Upper lobe of left lung (tissue), 6 donors: ENCODE data around the gene ZNF608. TPM values are rescaled to one million over a fixed set of nuclear protein-coding genes. Genes with fewer than 3 reads are reported as not detected.

Experiments
- ATAC-seq, 2 donors: fragments of 200-7000 bp; cut with Tn5 transposase; one replicate each; pipeline ENCODE4 v1.9.1; 2022; ENCODE audit warnings: mild to moderate bottlenecking in 2 of 2, moderate library complexity in 2 of 2; ENCODE audit not compliant: low FRiP score in 2 of 2
- DNase-seq, 2 donors: peaks; one replicate each; pipeline ENCODE4 v3.0.0-alpha.2; 2019 to 2020
- H3K27ac ChIP-seq, 4 donors: fragments of 200-600 bp; sonication (generic); one replicate each; pipeline ENCODE4 v1.5.1; 2016 to 2019
- H3K27me3 ChIP-seq, 4 donors: fragments of 200-600 bp; sonication (generic); one replicate each; pipeline ENCODE4 v1.5.1; 2017 to 2019
- H3K36me3 ChIP-seq, 4 donors: fragments of 200-600 bp; sonication (generic); one replicate each; pipeline ENCODE4 v1.5.1; 2016 to 2019
- H3K4me1 ChIP-seq, 4 donors: fragments of 200-600 bp; sonication (generic); one replicate each; pipeline ENCODE4 v1.5.1; 2018 to 2019
- H3K4me3 ChIP-seq, 4 donors: fragments of 200-600 bp; sonication (generic); one replicate each; pipeline ENCODE4 v1.5.1; 2017 to 2019; ENCODE audit warnings: mild to moderate bottlenecking in 2 of 4, moderate library complexity in 1 of 4
- H3K9me3 ChIP-seq, 4 donors: fragments of 200-600 bp; sonication (generic); one replicate each; pipeline ENCODE4 v1.5.1; 2018 to 2019
- EP300 ChIP-seq, 4 donors: sonication (generic); formaldehyde crosslinking; IDR thresholded peaks; one replicate each; pipeline ENCODE4 v1.5.1; 2017; ENCODE audit warnings: antibody characterized with exemption in 4 of 4, control low read depth in 2 of 4
- POLR2A ChIP-seq, 4 donors: fragments of 450-650 bp; IDR thresholded peaks; one replicate each; pipeline ENCODE4 v1.5.1; 2016 to 2017; ENCODE audit warnings: antibody characterized with exemption in 4 of 4, mild to moderate bottlenecking in 2 of 4
- POLR2AphosphoS5 ChIP-seq, 2 donors: sonication (generic); formaldehyde crosslinking; IDR thresholded peaks; one replicate each; pipeline ENCODE4 v1.5.1; 2017; ENCODE audit warnings: antibody characterized with exemption in 2 of 2
- WGBS, 2 donors: methylation state at CpG; one replicate each; pipeline ENCODE4 v1.1.5; 2017 to 2018; 5-methylcytosine and 5-hydroxymethylcytosine counted together
- total RNA-seq, 6 donors: library from RNA; depleted of rRNA in 4 of 6; stranded (reverse); fragments of >200 nt in 4 of 6; gene quantifications; one replicate each; pipeline versions ENCODE4 v1.1.0 to v1.2.1, GENCODE V29; 2016 to 2021
- TF ChIP-seq, protein P1 (sequence below), 6 experiments: fragments of 450-650 bp in 4 of 6; fragments of 200-600 bp in 2 of 6; sonication (generic) in 2 of 6; IDR thresholded peaks; one replicate each; pipeline ENCODE4 v1.5.1; 2016 to 2019; ENCODE audit warnings: antibody characterized with exemption in 6 of 6
- donor health status: DM: no; HTN: no; CAD: no; lungs with moderate emphysema.
- donor health status: DM: no; HTN: yes; CAD: no; lungs with severe emphysema.

Gene ZNF608
- total RNA-seq, 6 donors from 2014 or later = 21.8 to 54.9 (median 41.7) TPM

DNA sequence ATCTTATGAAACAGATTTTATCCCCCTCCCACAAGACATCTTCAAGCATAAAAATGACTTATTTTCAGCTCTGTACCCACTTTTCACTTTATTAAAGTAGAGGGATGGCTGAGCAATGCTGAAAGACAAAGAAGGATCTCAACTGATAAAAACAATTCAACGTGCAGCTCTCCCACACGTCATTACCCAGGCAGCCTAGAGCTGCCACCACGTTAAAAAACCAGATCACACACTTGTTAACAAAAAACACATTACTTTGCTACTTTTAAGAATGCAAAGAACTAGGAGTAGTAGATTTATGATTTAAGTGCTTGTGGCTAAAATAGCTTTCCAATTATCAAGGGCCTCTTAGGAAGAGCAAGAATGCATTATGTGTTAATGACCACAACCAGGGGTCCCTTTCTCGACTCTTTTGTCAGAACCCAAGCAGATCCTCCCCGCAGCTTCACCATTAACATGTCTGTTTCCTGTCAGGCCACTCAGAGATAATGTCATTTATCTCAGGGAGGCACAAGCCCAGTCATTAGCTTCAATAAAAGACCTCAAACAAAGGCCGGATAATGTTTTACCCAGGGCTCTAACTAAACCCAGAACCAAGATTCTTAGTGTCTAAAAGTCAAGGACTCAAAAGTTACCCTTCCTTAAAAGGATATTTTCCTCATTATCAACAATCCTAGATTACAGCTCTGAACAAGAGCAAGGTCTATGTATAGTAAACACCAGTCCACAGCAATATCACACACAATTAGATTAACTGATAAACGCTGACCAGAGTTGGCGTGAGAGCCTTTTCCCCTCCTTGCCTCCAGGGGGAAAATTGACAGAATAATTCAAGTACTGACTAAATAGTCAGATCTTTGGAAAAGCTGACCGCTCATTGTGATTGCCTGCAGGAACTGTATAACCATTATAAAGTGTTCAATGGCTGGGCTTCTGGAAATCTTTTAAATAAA lies 7.5 kb downstream of the ZNF608 start:
- Histone ChIP-seq H3K27ac (peak overlapping the region; percentile 14 to 96 (median 63)), H3K4me1 (peaks cover 37 to 74% (median 52%) of the 10 kb centered on the region in 4 donors), H3K9me3 (no peaks in the 10 kb centered on the region), H3K36me3 (no peaks in the 10 kb centered on the region), H3K4me3 (no peak overlapping the region), H3K27me3 (no peaks in the 10 kb centered on the region)
- TF ChIP-seq POLR2A (IDR thresholded peaks at IDR 0.05) = no peak
- TF ChIP-seq, protein P1, sequence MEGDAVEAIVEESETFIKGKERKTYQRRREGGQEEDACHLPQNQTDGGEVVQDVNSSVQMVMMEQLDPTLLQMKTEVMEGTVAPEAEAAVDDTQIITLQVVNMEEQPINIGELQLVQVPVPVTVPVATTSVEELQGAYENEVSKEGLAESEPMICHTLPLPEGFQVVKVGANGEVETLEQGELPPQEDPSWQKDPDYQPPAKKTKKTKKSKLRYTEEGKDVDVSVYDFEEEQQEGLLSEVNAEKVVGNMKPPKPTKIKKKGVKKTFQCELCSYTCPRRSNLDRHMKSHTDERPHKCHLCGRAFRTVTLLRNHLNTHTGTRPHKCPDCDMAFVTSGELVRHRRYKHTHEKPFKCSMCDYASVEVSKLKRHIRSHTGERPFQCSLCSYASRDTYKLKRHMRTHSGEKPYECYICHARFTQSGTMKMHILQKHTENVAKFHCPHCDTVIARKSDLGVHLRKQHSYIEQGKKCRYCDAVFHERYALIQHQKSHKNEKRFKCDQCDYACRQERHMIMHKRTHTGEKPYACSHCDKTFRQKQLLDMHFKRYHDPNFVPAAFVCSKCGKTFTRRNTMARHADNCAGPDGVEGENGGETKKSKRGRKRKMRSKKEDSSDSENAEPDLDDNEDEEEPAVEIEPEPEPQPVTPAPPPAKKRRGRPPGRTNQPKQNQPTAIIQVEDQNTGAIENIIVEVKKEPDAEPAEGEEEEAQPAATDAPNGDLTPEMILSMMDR (IDR thresholded peaks at IDR 0.05) = peak in 1 of 6 experiments; percentile 20
- no peak for DNase-seq
- no peak for ATAC-seq
- 34 to 47% methylated on average over 9 of the region's 9 CpGs for WGBS, 2 donors

DNA sequence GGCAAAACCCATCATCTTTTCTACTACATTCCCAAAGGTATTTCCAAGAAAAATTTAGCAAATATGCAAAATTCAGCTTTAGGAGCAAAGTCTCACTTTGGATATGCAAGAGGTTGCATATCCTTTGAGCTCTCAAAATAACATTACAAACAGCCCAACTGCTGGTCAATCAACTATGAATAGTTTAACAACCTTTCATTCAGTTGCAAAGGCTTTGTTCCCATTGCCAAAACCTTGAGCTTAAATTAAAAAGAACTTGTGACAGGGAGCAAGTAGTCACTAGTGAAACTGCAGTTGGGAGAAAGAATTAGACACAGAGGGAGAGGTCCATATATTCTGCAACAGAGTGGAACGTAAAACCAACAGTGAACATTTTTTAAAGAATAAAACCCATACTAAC lies 8.8 kb downstream of the ZNF608 start:
- no peaks in the 10 kb centered on the region for H3K27me3 ChIP-seq
- WGBS, 2 donors = 89 to 94% methylated on average over 1 of the region's 1 CpG
- H3K9me3 ChIP-seq = no peaks in the 10 kb centered on the region
- ATAC-seq (no peak), DNase-seq (no peak)
- peak overlapping the region in 2 of 4 donors; percentile 74 to 79 for H3K27ac ChIP-seq
- H3K4me3 ChIP-seq = no peak overlapping the region
- peaks cover 40 to 72% (median 55%) of the 10 kb centered on the region in 4 donors for H3K4me1 ChIP-seq
- no peaks in the 10 kb centered on the region for H3K36me3 ChIP-seq
- TF ChIP-seq, protein P1 (IDR thresholded peaks at IDR 0.05) = no peak

DNA sequence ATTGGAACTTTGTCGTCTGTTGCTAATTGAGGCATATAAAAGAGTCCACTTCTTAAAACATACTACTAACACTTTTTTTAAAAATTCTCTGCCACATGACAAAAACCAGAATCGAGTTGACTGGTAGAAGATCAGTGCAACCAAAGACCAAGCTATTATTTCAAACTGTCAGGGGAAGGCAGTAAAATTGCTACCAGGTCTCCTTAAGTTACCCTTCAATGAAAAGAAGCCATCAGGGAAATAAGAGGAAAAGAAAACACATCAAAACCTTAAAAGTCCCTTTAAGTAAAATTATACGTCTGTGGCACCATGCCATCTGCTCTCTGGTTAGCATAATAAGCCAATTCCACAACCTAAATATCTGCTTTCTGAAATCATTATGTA lies 9.6 kb downstream of the ZNF608 start:
- no peak for TF ChIP-seq POLR2A (IDR thresholded peaks at IDR 0.05)
- TF ChIP-seq, protein P1 (IDR thresholded peaks at IDR 0.05) = no peak
- no peak for TF ChIP-seq POLR2AphosphoS5 (IDR thresholded peaks at IDR 0.05)
- no peak for TF ChIP-seq EP300 (IDR thresholded peaks at IDR 0.05)

DNA sequence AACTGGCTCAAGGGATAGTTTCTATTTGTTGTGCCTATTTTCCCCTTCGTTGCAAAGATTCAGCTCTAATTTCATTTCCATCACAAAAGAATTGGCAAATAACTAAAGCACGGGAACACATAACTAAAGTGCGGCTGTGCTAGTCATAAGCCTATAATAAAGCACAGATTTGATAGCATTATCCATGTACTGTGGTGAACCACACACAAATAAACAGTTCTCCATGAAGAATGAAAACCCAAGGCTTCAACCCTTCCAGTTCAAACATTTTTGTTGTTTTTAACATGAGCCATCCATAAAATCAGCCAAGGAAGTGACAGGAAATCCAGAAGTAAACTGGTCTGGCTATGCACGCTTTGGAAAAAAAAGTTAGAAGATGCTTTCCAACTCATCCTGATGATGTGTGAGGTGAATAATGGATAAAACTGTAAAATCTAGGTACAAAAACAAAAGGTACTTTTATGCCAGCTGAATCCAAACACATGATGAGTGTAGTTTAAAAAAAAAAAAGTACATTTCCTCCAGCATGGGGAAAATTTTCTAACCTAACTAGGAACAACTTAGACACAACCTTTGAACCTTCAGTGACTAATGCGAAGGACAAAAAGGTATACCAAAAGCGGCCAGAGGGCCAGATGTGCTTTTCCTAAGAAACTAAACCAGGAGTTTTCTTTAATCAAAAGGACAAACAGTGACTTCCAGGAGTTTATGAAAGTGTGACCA lies 10.2 kb downstream of the ZNF608 start:
- peak overlapping the region in 1 of 4 donors; percentile 30 for H3K4me3 ChIP-seq

More for the DNA sequence above, 9.6 kb downstream of the ZNF608 start:
- no peaks in the 10 kb centered on the region for H3K36me3 ChIP-seq
- 43 to 63% methylated on average over 3 of the region's 3 CpGs for WGBS, 2 donors
- peaks cover 38 to 75% (median 56%) of the 10 kb centered on the region in 4 donors for H3K4me1 ChIP-seq
- H3K27me3 ChIP-seq = no peaks in the 10 kb centered on the region
- peak overlapping the region in 2 of 4 donors; percentile 74 to 79 for H3K27ac ChIP-seq
- ATAC-seq (no peak), DNase-seq (no peak)
- no peaks in the 10 kb centered on the region for H3K9me3 ChIP-seq
- H3K4me3 ChIP-seq = no peak overlapping the region

More for the DNA sequence above, 10.2 kb downstream of the ZNF608 start:
- DNase-seq = no peak
- no peak for TF ChIP-seq EP300 (IDR thresholded peaks at IDR 0.05)
- TF ChIP-seq, protein P1 (IDR thresholded peaks at IDR 0.05) = no peak
- no peak for TF ChIP-seq POLR2AphosphoS5 (IDR thresholded peaks at IDR 0.05)
- no peak for TF ChIP-seq POLR2A (IDR thresholded peaks at IDR 0.05)
- Histone ChIP-seq H3K9me3 (no peaks in the 10 kb centered on the region), H3K27ac (peak overlapping the region in 2 of 4 donors; percentile 74 to 79), H3K27me3 (no peaks in the 10 kb centered on the region), H3K4me1 (peaks cover 32 to 75% (median 54%) of the 10 kb centered on the region in 4 donors), H3K36me3 (no peaks in the 10 kb centered on the region)
- WGBS, 2 donors = 53 to 58% methylated on average over 6 of the region's 6 CpGs
- no peak for ATAC-seq
